ENCODE measurements around the gene POMT2.
"Not testable (repeated sequence)": the region's sequence is repeated elsewhere in the genome, so short reads cannot be mapped to it uniquely, and the experiment has no call there.

POMT2 gene

DNA sequence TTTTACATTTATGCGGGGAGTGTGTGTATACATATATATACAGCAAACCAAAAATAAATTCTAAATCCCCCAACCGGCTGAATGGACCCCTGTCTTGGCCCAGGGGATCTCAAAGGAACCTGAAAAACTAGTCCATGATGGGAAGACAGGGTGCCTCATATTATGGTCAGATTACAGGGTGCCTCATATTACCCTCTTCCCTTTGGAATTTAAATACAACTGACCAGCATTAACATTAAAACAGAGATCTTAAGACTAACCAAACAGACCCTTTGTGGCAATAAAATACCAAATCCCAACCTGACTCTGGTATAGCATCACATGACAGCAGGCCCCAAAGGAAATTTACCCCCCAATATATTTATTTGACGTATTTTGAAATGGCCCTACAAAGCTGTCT is 17.2 kb upstream of the POMT2 start:
- no peak overlapping the region for H2AFZ ChIP-seq (ENCODE audit: low read length)
- H3F3A ChIP-seq (ENCODE audit: insufficient read depth, low read length), result no peaks in the 10 kb centered on the region
- no peaks in the 10 kb centered on the region for H3K79me2 ChIP-seq (ENCODE audit: insufficient read depth, low read length)
- no peaks in the 10 kb centered on the region for H3K9me3 ChIP-seq (ENCODE audit: low read length)
- H3K4me2 ChIP-seq (ENCODE audit: low read length), result no peak overlapping the region
- no peaks in the 10 kb centered on the region for H3K9me2 ChIP-seq (ENCODE audit: low read depth, low read length)
- no peak overlapping the region for H3K27ac ChIP-seq (ENCODE audit: low read depth, low read length, poor library complexity, severe bottlenecking)
- no peak overlapping the region for H3K4me3 ChIP-seq (ENCODE audit: low read depth, low read length, poor library complexity, severe bottlenecking)
- H3K4me1 ChIP-seq (ENCODE audit: insufficient read depth, low read length, severe bottlenecking), result no peaks in the 10 kb centered on the region
- H4K20me1 ChIP-seq (ENCODE audit: insufficient read depth, low read length), result no peaks in the 10 kb centered on the region
- TF ChIP-seq EZH2 (IDR thresholded peaks at IDR 0.05; ENCODE audit: borderline replicate concordance, low read length), result no peak
- TF ChIP-seq, protein P1, sequence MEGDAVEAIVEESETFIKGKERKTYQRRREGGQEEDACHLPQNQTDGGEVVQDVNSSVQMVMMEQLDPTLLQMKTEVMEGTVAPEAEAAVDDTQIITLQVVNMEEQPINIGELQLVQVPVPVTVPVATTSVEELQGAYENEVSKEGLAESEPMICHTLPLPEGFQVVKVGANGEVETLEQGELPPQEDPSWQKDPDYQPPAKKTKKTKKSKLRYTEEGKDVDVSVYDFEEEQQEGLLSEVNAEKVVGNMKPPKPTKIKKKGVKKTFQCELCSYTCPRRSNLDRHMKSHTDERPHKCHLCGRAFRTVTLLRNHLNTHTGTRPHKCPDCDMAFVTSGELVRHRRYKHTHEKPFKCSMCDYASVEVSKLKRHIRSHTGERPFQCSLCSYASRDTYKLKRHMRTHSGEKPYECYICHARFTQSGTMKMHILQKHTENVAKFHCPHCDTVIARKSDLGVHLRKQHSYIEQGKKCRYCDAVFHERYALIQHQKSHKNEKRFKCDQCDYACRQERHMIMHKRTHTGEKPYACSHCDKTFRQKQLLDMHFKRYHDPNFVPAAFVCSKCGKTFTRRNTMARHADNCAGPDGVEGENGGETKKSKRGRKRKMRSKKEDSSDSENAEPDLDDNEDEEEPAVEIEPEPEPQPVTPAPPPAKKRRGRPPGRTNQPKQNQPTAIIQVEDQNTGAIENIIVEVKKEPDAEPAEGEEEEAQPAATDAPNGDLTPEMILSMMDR (IDR thresholded peaks at IDR 0.05; ENCODE audit: low read length), result no peak
- H3K27me3 ChIP-seq (ENCODE audit: insufficient read depth, low read length), result no peaks in the 10 kb centered on the region
- H3K36me3 ChIP-seq (ENCODE audit: insufficient read depth, low read length), result peaks cover 64% of the 10 kb centered on the region
- no peak overlapping the region for H3K9ac ChIP-seq (ENCODE audit: low read length)

DNA sequence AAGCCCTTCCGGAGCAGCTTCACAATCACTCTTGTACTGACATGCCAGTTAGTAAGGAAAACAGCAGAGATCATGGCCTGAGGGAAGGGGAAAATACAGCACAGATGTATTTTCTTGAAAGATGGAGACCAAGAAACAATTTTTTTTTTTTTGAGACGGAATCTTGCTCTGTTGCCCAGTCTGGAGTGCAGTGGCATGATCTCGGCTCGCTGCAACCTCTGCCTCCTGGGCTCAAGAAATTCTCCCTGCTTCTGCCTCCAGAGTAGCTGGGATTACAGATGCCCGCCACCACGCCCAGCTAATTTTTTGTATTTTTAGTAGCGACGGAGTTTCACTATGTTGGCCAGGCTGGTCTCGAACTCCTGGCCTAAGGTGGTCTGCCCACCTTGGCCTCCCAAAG is 16.6 kb upstream of the POMT2 start:
- H3K4me3 ChIP-seq (ENCODE audit: low read depth, low read length, poor library complexity, severe bottlenecking); H2AFZ ChIP-seq (ENCODE audit: low read length); H3K27me3 ChIP-seq (ENCODE audit: insufficient read depth, low read length); H3K4me1 ChIP-seq (ENCODE audit: insufficient read depth, low read length, severe bottlenecking); H3K9me2 ChIP-seq (ENCODE audit: low read depth, low read length); H3K79me2 ChIP-seq (ENCODE audit: insufficient read depth, low read length); H3K27ac ChIP-seq (ENCODE audit: low read depth, low read length, poor library complexity, severe bottlenecking); H3K9ac ChIP-seq (ENCODE audit: low read length); H4K20me1 ChIP-seq (ENCODE audit: insufficient read depth, low read length); H3K4me2 ChIP-seq (ENCODE audit: low read length); H3K9me3 ChIP-seq (ENCODE audit: low read length); H3F3A ChIP-seq (ENCODE audit: insufficient read depth, low read length): not testable (repeated sequence)
- peaks cover 58% of the 10 kb centered on the region for H3K36me3 ChIP-seq (ENCODE audit: insufficient read depth, low read length)

- H3K9me2 ChIP-seq (ENCODE audit: low read depth, low read length), result no peaks in the 10 kb centered on the region
- no peaks in the 10 kb centered on the region for H3K4me1 ChIP-seq (ENCODE audit: insufficient read depth, low read length, severe bottlenecking)
- TF ChIP-seq, protein P1 (IDR thresholded peaks at IDR 0.05; ENCODE audit: low read length), result no peak
- TF ChIP-seq EZH2 (IDR thresholded peaks at IDR 0.05; ENCODE audit: borderline replicate concordance, low read length), result no peak
- H3K79me2 ChIP-seq (ENCODE audit: insufficient read depth, low read length), result no peaks in the 10 kb centered on the region
- H3K9ac ChIP-seq (ENCODE audit: low read length), result no peak overlapping the region
- no peak overlapping the region for H3K27ac ChIP-seq (ENCODE audit: low read depth, low read length, poor library complexity, severe bottlenecking)
- H3K4me2 ChIP-seq (ENCODE audit: low read length), result no peak overlapping the region
- no peaks in the 10 kb centered on the region for H3K27me3 ChIP-seq (ENCODE audit: insufficient read depth, low read length)
- H3K9me3 ChIP-seq (ENCODE audit: low read length), result no peaks in the 10 kb centered on the region
- no peak overlapping the region for H3K4me3 ChIP-seq (ENCODE audit: low read depth, low read length, poor library complexity, severe bottlenecking)
- H2AFZ ChIP-seq (ENCODE audit: low read length), result no peak overlapping the region
- no peaks in the 10 kb centered on the region for H4K20me1 ChIP-seq (ENCODE audit: insufficient read depth, low read length)
- peaks cover 42% of the 10 kb centered on the region for H3K36me3 ChIP-seq (ENCODE audit: insufficient read depth, low read length)
- H3F3A ChIP-seq (ENCODE audit: insufficient read depth, low read length), result no peaks in the 10 kb centered on the region
Measured at GRCh38 chr14:77335576-77335975, 14.9 kb upstream of the POMT2 start.

GRCh38 chr14:77329872-77330271 is 9.2 kb upstream of the POMT2 start:
- H3K27ac ChIP-seq (ENCODE audit: low read depth, low read length, poor library complexity, severe bottlenecking), result no peak overlapping the region
- no peaks in the 10 kb centered on the region for H3K9me2 ChIP-seq (ENCODE audit: low read depth, low read length)
- no peaks in the 10 kb centered on the region for H4K20me1 ChIP-seq (ENCODE audit: insufficient read depth, low read length)
- TF ChIP-seq, protein P1 (IDR thresholded peaks at IDR 0.05; ENCODE audit: low read length), result no peak
- no peak for TF ChIP-seq EZH2 (IDR thresholded peaks at IDR 0.05; ENCODE audit: borderline replicate concordance, low read length)
- no peaks in the 10 kb centered on the region for H3K4me1 ChIP-seq (ENCODE audit: insufficient read depth, low read length, severe bottlenecking)
- H3K9me3 ChIP-seq (ENCODE audit: low read length), result no peaks in the 10 kb centered on the region
- H3F3A ChIP-seq (ENCODE audit: insufficient read depth, low read length), result no peaks in the 10 kb centered on the region
- H2AFZ ChIP-seq (ENCODE audit: low read length), result no peak overlapping the region
- peaks cover 6% of the 10 kb centered on the region for H3K36me3 ChIP-seq (ENCODE audit: insufficient read depth, low read length)
- no peak overlapping the region for H3K9ac ChIP-seq (ENCODE audit: low read length)
- no peaks in the 10 kb centered on the region for H3K79me2 ChIP-seq (ENCODE audit: insufficient read depth, low read length)
- H3K4me3 ChIP-seq (ENCODE audit: low read depth, low read length, poor library complexity, severe bottlenecking), result no peak overlapping the region
- H3K27me3 ChIP-seq (ENCODE audit: insufficient read depth, low read length), result no peaks in the 10 kb centered on the region
- no peak overlapping the region for H3K4me2 ChIP-seq (ENCODE audit: low read length)
